Kasumi-1 (cell line): Measurements from ENCODE around the gene FADS6.

ENCODE experiments used
- DNase-seq, 2 experiments: peaks; one replicate each; lab custom pipeline; 2025; lab: John Stamatoyannopoulos, UW

Gene FADS6

DNA sequence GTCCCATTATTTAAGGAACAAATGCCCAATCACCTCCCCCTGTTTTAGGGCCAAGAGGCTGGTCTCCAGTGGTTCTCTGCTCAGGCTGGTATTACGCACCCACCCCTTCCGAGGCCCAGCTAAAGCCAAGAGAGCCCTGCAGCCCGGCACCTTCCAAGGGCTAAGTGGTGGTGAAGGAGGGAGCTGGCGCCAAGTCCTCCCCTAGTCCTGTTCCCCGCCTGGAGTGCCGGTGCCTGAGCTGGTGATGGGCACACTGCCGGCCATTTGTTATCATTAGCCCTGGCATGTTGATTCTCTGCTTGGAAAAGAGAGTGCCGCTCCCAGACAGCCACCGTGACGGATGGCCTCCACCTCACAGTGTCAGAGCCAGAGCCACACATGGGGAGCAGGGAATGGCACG, 65.6 kb downstream of the FADS6 start:
- DNase-seq, result no peak
